Fibroblast of pulmonary artery (primary cell): ENCODE data around the gene PACSIN3.

Source experiments
- DNase-seq: peaks from one replicate; pipeline ENCODE4 v3.0.0-alpha.2; 2010; ENCODE audit warnings: low read depth
- H3K4me3 ChIP-seq: replicated peaks from 2 replicates; pipeline ENCODE4 v1.5.1; 2011; ENCODE audit warnings: low read depth, mild to moderate bottlenecking, control low read depth, low read length, moderate library complexity
- CTCF ChIP-seq: IDR thresholded peaks from 2 replicates; pipeline ENCODE4 v1.5.1; 2011; ENCODE audit warnings: mild to moderate bottlenecking, control low read depth, low read length, inconsistent platforms; ENCODE audit errors: missing control alignments

Gene PACSIN3

GRCh38 chr11:47136327-47136726 is 49.9 kb downstream of the PACSIN3 start:
- no peak for DNase-seq
- H3K4me3 ChIP-seq = no peak overlapping the region
- TF ChIP-seq CTCF = no peak

GRCh38 chr11:47132981-47133380 is 53.3 kb downstream of the PACSIN3 start:
- no peak for TF ChIP-seq CTCF
- DNase-seq = no peak
- no peak overlapping the region for H3K4me3 ChIP-seq

GRCh38 chr11:47132490-47132889 is 53.7 kb downstream of the PACSIN3 start:
- no peak for DNase-seq
- TF ChIP-seq CTCF = no peak
- no peak overlapping the region for H3K4me3 ChIP-seq

- no peak overlapping the region for H3K4me3 ChIP-seq
- no peak for DNase-seq
- no peak for TF ChIP-seq CTCF
Observed at GRCh38 chr11:47131136-47131535, 55.1 kb downstream of the PACSIN3 start.

GRCh38 chr11:47130543-47130942 is 55.7 kb downstream of the PACSIN3 start:
- no peak for DNase-seq
- no peak for TF ChIP-seq CTCF
- H3K4me3 ChIP-seq = no peak overlapping the region
